Peyer's patch (tissue), 4 donors: ENCODE results near the gene MAP3K5. TPM values are rescaled to one million over a fixed set of nuclear protein-coding genes. Genes with fewer than 3 reads are reported as not detected.

ENCODE experiments used
- DNase-seq, 3 donors: peaks; one replicate each; pipeline ENCODE4 v3.0.0-alpha.2; 2017 to 2019
- H3K27ac ChIP-seq, 4 donors: fragments of 200-600 bp; sonication (generic); one replicate each; pipeline ENCODE4 v1.5.1; 2016 to 2019
- H3K27me3 ChIP-seq, 2 donors: fragments of 200-600 bp; sonication (generic); one replicate each; pipeline ENCODE4 v1.5.1; 2019
- H3K36me3 ChIP-seq, 3 donors: fragments of 200-600 bp; sonication (generic); one replicate each; pipeline ENCODE4 v1.5.1; 2016 to 2019
- H3K4me1 ChIP-seq, 4 donors: fragments of 200-600 bp; sonication (generic); one replicate each; pipeline ENCODE4 v1.5.1; 2016 to 2019
- H3K4me3 ChIP-seq, 4 donors: fragments of 200-600 bp; sonication (generic); 1 replicate in 3 of 4; 2 replicates in 1 of 4; pipeline ENCODE4 v1.5.1; 2016 to 2019; ENCODE audit warnings: mild to moderate bottlenecking in 1 of 4
- H3K9me3 ChIP-seq, 4 donors: fragments of 200-600 bp; sonication (generic); one replicate each; pipeline ENCODE4 v1.5.1; 2016 to 2019; ENCODE audit warnings: mild to moderate bottlenecking in 1 of 4
- CTCF ChIP-seq, 6 experiments: fragments of 450-650 bp in 4 of 6; fragments of 200-600 bp in 2 of 6; sonication (generic) in 1 of 6; IDR thresholded peaks; one replicate each; pipeline ENCODE4 v1.5.1; 2017 to 2019; ENCODE audit warnings: antibody characterized with exemption in 6 of 6, mild to moderate bottlenecking in 3 of 6, moderate library complexity in 1 of 6
- POLR2A ChIP-seq, 2 donors: fragments of 450-650 bp; IDR thresholded peaks; one replicate each; pipeline ENCODE4 v1.5.1; 2017; ENCODE audit warnings: antibody characterized with exemption in 2 of 2, mild to moderate bottlenecking in 2 of 2, moderate library complexity in 2 of 2
- total RNA-seq, 4 donors: library from RNA; depleted of rRNA; stranded (reverse); fragments of >200 nt; gene quantifications; one replicate each; pipeline ENCODE4 v1.1.0, GENCODE V29; 2016

The MAP3K5 gene
- total RNA-seq, 4 donors from 2014 or later, result 14.2 to 46.2 (median 23.2) TPM

- H3K4me3 ChIP-seq, result no peak overlapping the region
- DNase-seq, result no peak
- H3K27ac ChIP-seq, result no peak overlapping the region
- TF ChIP-seq POLR2A (IDR thresholded peaks at IDR 0.05) (no peak), CTCF (IDR thresholded peaks at IDR 0.05) (no peak)
- no peaks in the 10 kb centered on the region for H3K36me3 ChIP-seq
- H3K4me1 ChIP-seq, result peaks cover 0 to 17% (median 8%) of the 10 kb centered on the region in 4 donors
- H3K27me3 ChIP-seq, result no peaks in the 10 kb centered on the region
- H3K9me3 ChIP-seq, result no peaks in the 10 kb centered on the region
Measured at GRCh38 chr6:136769124-136769523, 23.2 kb downstream of the MAP3K5 start.

GRCh38 chr6:136767570-136768309 lies 24.5 kb downstream of the MAP3K5 start:
- peak overlapping the region in 2 of 4 donors; percentile 23 to 44 for H3K27ac ChIP-seq
- H3K4me3 ChIP-seq, result no peak overlapping the region
- DNase-seq, result no peak
- no peaks in the 10 kb centered on the region for H3K9me3 ChIP-seq
- TF ChIP-seq POLR2A (IDR thresholded peaks at IDR 0.05) (no peak), CTCF (IDR thresholded peaks at IDR 0.05) (no peak)
- peaks cover 0 to 29% (median 14%) of the 10 kb centered on the region in 4 donors for H3K4me1 ChIP-seq
- H3K36me3 ChIP-seq, result no peaks in the 10 kb centered on the region
- H3K27me3 ChIP-seq, result no peaks in the 10 kb centered on the region

- H3K27me3 ChIP-seq, result no peaks in the 10 kb centered on the region
- TF ChIP-seq CTCF (IDR thresholded peaks at IDR 0.05) (no peak), POLR2A (IDR thresholded peaks at IDR 0.05) (no peak)
- H3K4me1 ChIP-seq, result peaks cover 0 to 35% (median 20%) of the 10 kb centered on the region in 4 donors
- H3K36me3 ChIP-seq, result no peaks in the 10 kb centered on the region
- no peak for DNase-seq
- peak overlapping the region in 2 of 4 donors; percentile 23 to 44 for H3K27ac ChIP-seq
- no peaks in the 10 kb centered on the region for H3K9me3 ChIP-seq
- H3K4me3 ChIP-seq, result no peak overlapping the region
Measured at GRCh38 chr6:136767103-136767502, 25.2 kb downstream of the MAP3K5 start.

GRCh38 chr6:136766274-136766673 lies 26.0 kb downstream of the MAP3K5 start:
- no peak for DNase-seq
- Histone ChIP-seq H3K9me3 (no peaks in the 10 kb centered on the region), H3K27me3 (no peaks in the 10 kb centered on the region), H3K4me3 (no peak overlapping the region), H3K27ac (peak overlapping the region in 2 of 4 donors; percentile 0 to 76), H3K4me1 (peaks cover 0 to 44% (median 28%) of the 10 kb centered on the region in 4 donors), H3K36me3 (no peaks in the 10 kb centered on the region)
- no peak for TF ChIP-seq CTCF (IDR thresholded peaks at IDR 0.05)
- TF ChIP-seq POLR2A (IDR thresholded peaks at IDR 0.05), result no peak

GRCh38 chr6:136764517-136764993 lies 27.7 kb downstream of the MAP3K5 start:
- H3K4me1 ChIP-seq, result peaks cover 0 to 48% (median 29%) of the 10 kb centered on the region in 4 donors
- TF ChIP-seq POLR2A (IDR thresholded peaks at IDR 0.05) (no peak), CTCF (IDR thresholded peaks at IDR 0.05) (no peak)
- peak overlapping the region; percentile 42 to 76 (median 60) for H3K27ac ChIP-seq

More at GRCh38 chr6:136764517-136764993, 27.7 kb downstream of the MAP3K5 start:
- peak in 1 of 3 donors; percentile 64 for DNase-seq
- no peak overlapping the region for H3K4me3 ChIP-seq
- no peaks in the 10 kb centered on the region for H3K9me3 ChIP-seq
- no peaks in the 10 kb centered on the region for H3K36me3 ChIP-seq
- no peaks in the 10 kb centered on the region for H3K27me3 ChIP-seq
